ENCODE results near the gene SNTA1.
"Not testable (repeated sequence)": the region's sequence is repeated elsewhere in the genome, so short reads cannot be mapped to it uniquely, and the experiment has no call there.

Gene SNTA1

DNA sequence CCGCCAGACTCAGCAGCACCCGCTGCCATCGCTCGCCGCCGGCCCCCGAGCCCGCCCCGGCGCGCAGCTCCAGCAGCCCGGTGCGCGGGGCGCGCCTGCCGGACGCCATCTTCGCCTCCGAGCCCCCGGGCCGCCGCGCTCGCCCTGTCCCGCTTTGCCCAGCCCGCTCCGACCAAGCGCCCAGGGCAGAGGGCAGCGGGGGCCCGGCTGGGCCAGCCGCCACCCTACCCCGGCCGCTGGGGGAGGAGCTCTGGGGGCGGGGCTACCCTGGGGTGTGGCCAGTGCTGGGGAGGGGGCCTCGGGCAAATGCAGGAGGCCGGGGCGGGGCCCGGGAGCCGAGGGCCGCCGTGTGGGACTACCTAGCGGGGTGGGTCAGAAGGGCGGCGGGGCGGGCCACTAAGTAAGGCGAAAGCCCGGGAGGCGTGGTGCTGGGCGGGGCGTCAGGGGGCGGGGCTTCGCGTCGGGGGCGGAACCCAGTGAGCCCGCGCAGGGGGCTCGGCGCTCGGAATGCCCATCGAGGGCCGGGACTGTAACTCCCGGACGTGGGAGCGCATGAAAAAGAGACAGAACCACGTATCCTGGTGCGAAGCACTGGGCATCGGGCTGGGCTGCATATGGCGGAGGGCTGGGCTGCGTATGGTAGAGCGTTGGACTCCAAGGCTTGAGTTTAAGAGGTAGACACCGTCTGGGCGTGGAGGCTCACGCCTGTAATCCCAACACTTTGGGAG is at the start of gene SNTA1:
Gene SNTA1, minus strand, starts transcription at position 252 of the 728 bp plus-strand sequence. Its CDS starts 143 bp downstream, at position 109.
- Histone ChIP-seq H3K4me3 (ENCODE audit: low read length) (peak within 1 kb of the TSS; percentile 73), H3K27me3 (ENCODE audit: control insufficient read depth, insufficient read depth, low read length) (no peaks in the 10 kb centered on the region), H3K4me1 (ENCODE audit: control insufficient read depth, insufficient read depth, low read length) (no peaks in the 10 kb centered on the region), H3K36me3 (ENCODE audit: control insufficient read depth, insufficient read depth, low read length) (no peaks in the 10 kb centered on the region), H3K9ac (ENCODE audit: low read length) (peak within 1 kb of the TSS; percentile 10), H3K27ac (ENCODE audit: low read depth, low read length) (peak within 1 kb of the TSS; percentile 47)

DNA sequence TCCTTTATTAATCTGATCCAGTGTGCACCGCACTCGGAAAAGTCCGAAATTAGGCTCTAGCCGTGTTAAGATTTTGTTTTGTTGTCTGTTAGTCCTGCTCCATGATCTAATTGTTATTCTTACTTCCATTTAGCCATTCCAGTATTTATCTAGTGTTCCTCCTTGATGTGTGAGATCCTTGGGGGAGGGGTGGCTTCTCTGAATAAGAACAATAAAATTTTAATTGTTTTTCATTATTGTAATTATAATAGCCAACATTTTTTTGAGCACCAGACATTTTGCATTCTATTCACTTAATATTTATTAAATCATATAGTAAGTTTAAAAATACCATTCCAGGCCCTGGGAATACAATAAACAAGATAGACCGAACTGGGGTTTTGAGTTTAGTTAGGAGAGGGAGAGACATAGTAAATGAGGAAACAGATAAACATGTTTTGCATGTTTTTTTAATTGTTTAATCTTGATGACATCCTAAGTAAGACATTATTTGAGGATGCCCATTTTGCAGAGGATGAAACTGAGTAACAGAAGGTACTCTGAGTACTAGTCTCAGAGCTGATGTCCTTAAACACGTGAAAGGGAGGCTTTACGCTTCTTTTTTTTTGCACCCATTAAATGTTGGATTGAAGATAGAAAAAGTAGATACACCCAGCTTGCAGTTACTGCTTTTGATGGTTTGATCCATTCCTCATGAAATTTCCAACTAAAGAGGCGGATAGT is 47.5 kb upstream of the SNTA1 start:
- H3K27me3 ChIP-seq (ENCODE audit: control insufficient read depth, insufficient read depth, low read length): no peaks in the 10 kb centered on the region
- H3K36me3 ChIP-seq (ENCODE audit: control insufficient read depth, insufficient read depth, low read length): no peaks in the 10 kb centered on the region
- peak overlapping the region; percentile 89 for H3K27ac ChIP-seq (ENCODE audit: low read depth, low read length)
- H3K4me3 ChIP-seq (ENCODE audit: low read length): peak overlapping the region; percentile 97
- no peak overlapping the region for H3K9ac ChIP-seq (ENCODE audit: low read length)
- peaks cover 3% of the 10 kb centered on the region for H3K4me1 ChIP-seq (ENCODE audit: control insufficient read depth, insufficient read depth, low read length)

- no peaks in the 10 kb centered on the region for H3K36me3 ChIP-seq (ENCODE audit: control insufficient read depth, insufficient read depth, low read length)
- H3K27ac ChIP-seq (ENCODE audit: low read depth, low read length): peak within 1 kb of the TSS; percentile 95
- H3K4me1 ChIP-seq (ENCODE audit: control insufficient read depth, insufficient read depth, low read length): peaks cover 3% of the 10 kb centered on the region
- H3K27me3 ChIP-seq (ENCODE audit: control insufficient read depth, insufficient read depth, low read length): no peaks in the 10 kb centered on the region
- H3K4me3 ChIP-seq (ENCODE audit: low read length): peak within 1 kb of the TSS; percentile 97
- H3K9ac ChIP-seq (ENCODE audit: low read length): peak within 1 kb of the TSS; percentile 93
These were observed 46.7 kb upstream of the SNTA1 start, which contains the start of gene CBFA2T2 for GRCh38 chr20:33490023-33490933. Gene CBFA2T2 (plus strand): TSS chr20:33490096. CDS start chr20:33490268, 172 bp downstream.

- Histone ChIP-seq H3K9ac (ENCODE audit: low read length) (peak overlapping the region; percentile 83), H3K27ac (ENCODE audit: low read depth, low read length) (peak overlapping the region; percentile 95), H3K27me3 (ENCODE audit: control insufficient read depth, insufficient read depth, low read length) (no peaks in the 10 kb centered on the region), H3K36me3 (ENCODE audit: control insufficient read depth, insufficient read depth, low read length) (no peaks in the 10 kb centered on the region), H3K4me1 (ENCODE audit: control insufficient read depth, insufficient read depth, low read length) (peaks cover 3% of the 10 kb centered on the region), H3K4me3 (ENCODE audit: low read length) (peak overlapping the region; percentile 83)
These were observed 46.0 kb upstream of the SNTA1 start for GRCh38 chr20:33489495-33490022.

DNA sequence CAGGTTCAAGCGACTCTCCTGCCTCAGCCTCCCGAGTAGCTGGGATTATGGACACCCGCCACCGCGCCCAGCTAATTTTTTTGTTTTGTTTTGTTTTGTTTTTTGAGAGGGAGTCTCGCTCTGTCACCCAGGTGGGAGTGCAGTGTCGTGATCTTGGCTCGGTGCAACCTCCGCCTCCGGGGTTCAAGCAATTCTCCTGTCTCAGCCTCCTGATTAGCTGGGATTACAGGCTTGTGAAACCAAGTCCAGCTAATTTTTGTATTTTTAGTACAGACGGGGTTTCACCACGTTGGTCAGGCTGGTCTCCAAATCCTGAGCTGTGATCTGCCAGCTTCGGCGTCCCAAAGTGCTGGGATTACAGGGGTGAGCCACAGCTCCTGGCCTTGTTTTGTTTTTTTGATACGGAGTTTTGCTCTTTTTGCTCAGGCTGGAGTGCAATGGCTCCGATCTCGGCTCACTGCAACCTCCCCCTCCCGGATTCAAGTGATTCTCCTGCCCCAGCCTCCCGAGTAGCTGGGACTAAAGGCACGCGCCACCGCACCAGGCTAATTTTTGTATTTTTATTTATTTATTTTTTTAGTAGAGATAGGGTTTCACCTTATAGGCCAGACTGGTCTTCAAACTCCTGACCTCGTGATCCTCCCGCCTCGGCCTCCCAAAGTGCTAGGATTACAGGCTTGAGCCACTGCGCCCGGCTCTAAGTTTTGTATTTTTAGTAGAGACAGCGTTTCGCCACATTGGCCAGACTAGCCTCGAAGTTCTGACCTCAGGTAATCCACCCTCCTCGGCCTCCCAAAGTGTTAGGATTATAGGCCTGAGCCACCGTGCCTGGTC is 45.3 kb upstream of the SNTA1 start:
- H3K9ac ChIP-seq (ENCODE audit: low read length): peak overlapping the region; percentile 83
- not testable (repeated sequence) for H3K36me3 ChIP-seq (ENCODE audit: control insufficient read depth, insufficient read depth, low read length); H3K27me3 ChIP-seq (ENCODE audit: control insufficient read depth, insufficient read depth, low read length); H3K4me1 ChIP-seq (ENCODE audit: control insufficient read depth, insufficient read depth, low read length)
- peak overlapping the region; percentile 95 for H3K27ac ChIP-seq (ENCODE audit: low read depth, low read length)
- peak overlapping the region; percentile 25 for H3K4me3 ChIP-seq (ENCODE audit: low read length)

DNA sequence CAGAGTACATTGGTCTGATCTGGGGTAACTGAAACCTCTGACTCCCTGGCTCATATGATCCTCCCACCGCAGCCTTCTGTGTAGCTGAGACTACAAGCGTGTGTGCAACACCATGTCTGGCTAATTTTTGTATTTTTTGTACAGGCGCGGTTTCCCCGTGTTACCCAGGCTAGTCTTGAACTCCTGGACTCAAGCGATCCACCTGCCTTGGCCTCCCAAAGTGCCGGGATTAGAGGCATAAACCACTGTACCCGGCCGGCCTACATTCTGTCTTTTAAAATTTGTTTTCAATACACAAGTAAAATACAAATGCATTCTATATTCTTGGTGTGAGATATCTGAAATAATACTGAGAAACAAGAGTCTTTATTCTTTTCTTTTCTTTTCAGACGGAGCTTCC is 44.6 kb upstream of the SNTA1 start:
- Histone ChIP-seq H3K36me3 (ENCODE audit: control insufficient read depth, insufficient read depth, low read length) (no peaks in the 10 kb centered on the region), H3K4me3 (ENCODE audit: low read length) (no peak overlapping the region), H3K27me3 (ENCODE audit: control insufficient read depth, insufficient read depth, low read length) (no peaks in the 10 kb centered on the region), H3K9ac (ENCODE audit: low read length) (no peak overlapping the region), H3K27ac (ENCODE audit: low read depth, low read length) (no peak overlapping the region), H3K4me1 (ENCODE audit: control insufficient read depth, insufficient read depth, low read length) (peaks cover 3% of the 10 kb centered on the region)

GRCh38 chr20:33483186-33483585 is 39.6 kb upstream of the SNTA1 start:
- not testable (repeated sequence) for H3K27me3 ChIP-seq (ENCODE audit: control insufficient read depth, insufficient read depth, low read length); H3K27ac ChIP-seq (ENCODE audit: low read depth, low read length); H3K4me3 ChIP-seq (ENCODE audit: low read length); H3K36me3 ChIP-seq (ENCODE audit: control insufficient read depth, insufficient read depth, low read length); H3K9ac ChIP-seq (ENCODE audit: low read length); H3K4me1 ChIP-seq (ENCODE audit: control insufficient read depth, insufficient read depth, low read length)

DNA sequence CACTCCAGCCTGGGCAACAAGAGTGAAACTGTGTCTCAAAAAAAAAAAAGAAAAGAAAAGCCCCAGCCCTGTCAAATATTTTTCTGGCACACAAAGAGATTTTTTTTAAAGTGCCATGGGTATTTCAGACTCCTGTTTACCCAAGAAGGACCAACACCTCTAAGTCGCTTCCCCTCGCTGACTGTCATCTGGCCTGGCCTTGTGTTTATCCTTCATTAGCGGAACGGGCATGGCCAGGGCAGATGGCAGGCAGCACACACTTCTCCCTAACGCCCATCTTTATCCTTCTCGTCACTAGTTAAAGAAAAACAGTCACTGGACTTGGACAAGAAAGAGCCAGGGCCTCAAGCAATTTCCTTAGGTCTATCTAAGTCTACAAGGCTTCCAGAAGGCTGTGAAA is 39.0 kb upstream of the SNTA1 start:
- no peaks in the 10 kb centered on the region for H3K4me1 ChIP-seq (ENCODE audit: control insufficient read depth, insufficient read depth, low read length)
- no peak overlapping the region for H3K9ac ChIP-seq (ENCODE audit: low read length)
- H3K27me3 ChIP-seq (ENCODE audit: control insufficient read depth, insufficient read depth, low read length): no peaks in the 10 kb centered on the region
- H3K36me3 ChIP-seq (ENCODE audit: control insufficient read depth, insufficient read depth, low read length): no peaks in the 10 kb centered on the region
- H3K4me3 ChIP-seq (ENCODE audit: low read length): no peak overlapping the region
- no peak overlapping the region for H3K27ac ChIP-seq (ENCODE audit: low read depth, low read length)

- no peak overlapping the region for H3K27ac ChIP-seq (ENCODE audit: low read depth, low read length)
- no peaks in the 10 kb centered on the region for H3K36me3 ChIP-seq (ENCODE audit: control insufficient read depth, insufficient read depth, low read length)
- no peak overlapping the region for H3K4me3 ChIP-seq (ENCODE audit: low read length)
- no peaks in the 10 kb centered on the region for H3K27me3 ChIP-seq (ENCODE audit: control insufficient read depth, insufficient read depth, low read length)
- no peaks in the 10 kb centered on the region for H3K4me1 ChIP-seq (ENCODE audit: control insufficient read depth, insufficient read depth, low read length)
- no peak overlapping the region for H3K9ac ChIP-seq (ENCODE audit: low read length)
These were observed 37.9 kb upstream of the SNTA1 start for GRCh38 chr20:33481431-33481941.

DNA sequence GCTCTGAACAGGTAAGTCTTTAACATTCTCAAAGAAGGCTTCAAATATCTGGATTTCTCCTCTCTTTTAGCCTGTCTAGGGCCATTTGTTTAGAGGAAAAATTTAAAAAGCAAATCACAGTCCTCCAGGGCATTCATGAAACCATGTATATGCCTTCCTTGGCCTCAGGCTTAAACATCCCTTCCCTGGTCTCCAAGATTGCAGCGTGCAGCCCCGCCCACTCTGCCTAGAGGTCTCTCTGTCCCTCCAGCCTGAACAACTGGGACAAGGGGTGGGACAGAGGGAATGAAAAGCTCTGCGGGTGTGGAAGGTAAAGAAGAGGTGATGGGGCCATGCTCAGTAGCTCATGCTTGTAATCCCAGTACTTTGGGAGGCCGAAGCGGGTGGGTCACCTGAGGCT is 36.5 kb upstream of the SNTA1 start:
- H3K4me1 ChIP-seq (ENCODE audit: control insufficient read depth, insufficient read depth, low read length): no peaks in the 10 kb centered on the region
- no peak overlapping the region for H3K27ac ChIP-seq (ENCODE audit: low read depth, low read length)
- H3K36me3 ChIP-seq (ENCODE audit: control insufficient read depth, insufficient read depth, low read length): no peaks in the 10 kb centered on the region
- H3K4me3 ChIP-seq (ENCODE audit: low read length): no peak overlapping the region
- H3K27me3 ChIP-seq (ENCODE audit: control insufficient read depth, insufficient read depth, low read length): no peaks in the 10 kb centered on the region
- H3K9ac ChIP-seq (ENCODE audit: low read length): no peak overlapping the region

All from rectal smooth muscle tissue (tissue), 1 donor.